ENCODE results near the gene PRKCZ.

PRKCZ gene

GRCh38 chr1:2049718-2050431 is at the start of gene PRKCZ:
PRKCZ (plus strand) TSS chr1:2050411; CDS start chr1:2050631, 220 bp downstream.
- no peak for DNase-seq

DNA sequence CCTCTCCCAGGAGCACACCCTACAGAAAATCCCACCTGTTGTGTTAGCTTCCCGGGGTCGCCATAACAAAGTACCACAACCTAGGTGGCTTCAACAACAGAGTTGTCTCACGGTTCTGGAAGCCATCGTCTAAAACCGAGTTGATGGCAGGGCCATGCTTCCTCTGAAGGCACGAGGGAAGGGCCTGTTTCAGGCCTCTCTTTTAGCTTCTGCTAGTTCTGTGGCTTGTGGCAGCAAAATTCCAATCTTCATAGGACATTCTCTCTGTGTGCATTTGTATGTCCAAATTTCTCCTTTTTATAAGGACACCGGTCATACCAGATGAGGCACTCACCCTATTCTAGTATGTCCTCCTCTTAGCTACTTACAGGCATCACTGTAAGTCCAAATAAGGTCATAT is 49.8 kb upstream of the PRKCZ start:
- DNase-seq, result no peak

- DNase-seq, result no peak
Measured at GRCh38 chr1:2000850-2001249, 49.4 kb upstream of the PRKCZ start.

- no peak for DNase-seq
Measured at GRCh38 chr1:2001773-2002411, 48.3 kb upstream of the PRKCZ start.

DNA sequence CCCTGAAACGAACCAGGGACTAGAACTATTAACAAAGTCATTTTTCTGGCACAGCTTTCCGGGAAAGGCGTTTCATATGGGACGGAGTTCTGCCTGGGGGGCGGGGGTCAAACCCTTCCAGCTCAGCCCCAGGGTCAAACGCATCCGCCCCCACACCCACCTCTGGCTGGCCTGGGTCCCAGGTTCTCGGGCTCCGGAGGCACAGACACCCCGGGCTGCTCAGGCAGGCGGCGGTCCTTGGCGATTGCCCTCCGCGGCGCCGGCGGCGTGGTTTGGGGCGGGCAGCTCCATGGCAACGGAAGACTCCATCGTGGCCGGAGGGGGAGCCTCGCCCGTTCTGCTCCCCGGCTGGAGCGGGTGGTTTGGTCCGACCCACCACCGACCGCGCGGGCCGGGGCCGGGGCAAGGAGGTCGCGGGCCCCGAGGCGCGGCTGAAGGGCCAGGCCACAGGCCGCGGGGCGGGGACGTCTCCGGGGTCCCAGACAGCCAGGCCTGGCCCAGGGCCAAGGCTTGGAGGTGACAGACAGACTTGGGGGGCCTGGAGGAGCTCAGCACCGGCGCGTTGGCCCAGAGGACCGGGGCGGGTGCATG is 46.6 kb upstream of the PRKCZ start, which contains the start of gene CFAP74:
Gene CFAP74 (minus strand): TSS at position 246 of the 591 bp plus-strand sequence. CDS start 12,830 bp downstream, outside the sequence.
- DNase-seq, result no peak

GRCh38 chr1:2004856-2005255 is 45.4 kb upstream of the PRKCZ start:
- DNase-seq, result no peak

- DNase-seq, result no peak
Measured at GRCh38 chr1:2009101-2010053, 40.8 kb upstream of the PRKCZ start.

DNA sequence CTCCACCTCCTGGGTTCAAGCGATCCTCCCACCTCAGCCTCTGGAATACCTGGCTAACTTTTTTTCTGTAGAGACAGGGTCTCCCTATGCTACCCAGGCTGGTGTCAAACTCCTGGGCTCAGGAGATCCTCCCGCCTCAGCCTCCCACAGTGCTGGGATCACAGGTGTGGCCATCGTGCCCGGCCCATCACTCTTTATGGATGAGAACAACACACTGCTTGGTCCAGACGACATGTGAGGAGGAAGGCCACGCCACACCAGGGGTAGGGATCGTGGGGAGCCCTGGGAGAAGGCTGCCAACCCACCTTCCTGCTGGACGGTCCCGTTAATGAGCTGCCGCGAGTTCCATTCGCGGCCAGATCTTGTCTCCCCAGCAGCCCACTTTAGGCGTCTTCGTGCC is 36.0 kb upstream of the PRKCZ start:
- DNase-seq, result no peak

GRCh38 chr1:2014741-2015735 is 35.2 kb upstream of the PRKCZ start:
- DNase-seq, result no peak

DNA sequence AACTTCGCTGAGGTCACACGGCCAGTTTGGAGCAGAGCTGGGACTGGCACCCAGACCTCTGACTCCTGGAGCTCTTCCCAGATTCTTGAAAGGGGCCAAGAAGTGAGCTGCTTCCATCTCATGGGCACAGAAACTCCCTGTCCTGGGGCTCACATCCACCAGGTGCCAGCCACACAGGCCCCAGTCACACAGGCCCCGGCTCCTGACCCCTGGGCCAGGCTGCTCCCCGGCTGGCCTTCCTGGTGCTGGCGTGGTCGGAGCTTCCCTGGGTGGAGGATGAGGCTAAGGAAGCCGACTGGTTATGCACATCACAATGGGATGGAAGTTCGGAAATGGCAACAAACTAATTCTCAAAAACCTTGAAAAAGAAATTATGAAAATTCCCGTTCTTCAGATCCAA is 34.1 kb upstream of the PRKCZ start:
- DNase-seq, result no peak

- no peak for DNase-seq
Measured at GRCh38 chr1:2018217-2019171, 31.7 kb upstream of the PRKCZ start.

- no peak for DNase-seq
Measured at GRCh38 chr1:2019172-2019543, 31.1 kb upstream of the PRKCZ start, which contains the start of gene GABRD. GABRD (plus strand) TSS chr1:2019345; CDS start chr1:2019424, 79 bp downstream.

GRCh38 chr1:2019571-2020309 is 30.5 kb upstream of the PRKCZ start:
- DNase-seq, result no peak

DNA sequence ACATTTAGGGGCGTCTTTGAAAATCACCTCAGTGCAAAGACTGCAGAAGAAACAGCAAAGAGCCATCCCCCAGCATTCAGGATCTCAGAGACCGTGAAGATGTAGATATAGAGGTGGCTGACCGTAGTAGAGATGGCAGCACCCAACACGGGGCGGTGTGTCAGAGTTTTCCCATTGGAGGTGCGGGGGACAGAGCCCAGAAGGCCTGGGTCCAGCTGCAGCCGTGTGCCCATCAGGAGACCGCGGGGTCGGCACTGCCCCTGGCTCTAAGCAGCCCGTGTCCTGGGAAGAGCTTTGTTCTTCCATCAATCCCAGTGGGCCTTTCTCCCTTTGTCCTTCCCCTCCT is 29.9 kb upstream of the PRKCZ start:
- DNase-seq, result no peak

- DNase-seq, result no peak
Measured at GRCh38 chr1:2021550-2021949, 28.7 kb upstream of the PRKCZ start.

- DNase-seq, result no peak
Measured at GRCh38 chr1:2022063-2022770, 28.0 kb upstream of the PRKCZ start.

GRCh38 chr1:2023187-2023586 is 27.0 kb upstream of the PRKCZ start:
- no peak for DNase-seq

DNA sequence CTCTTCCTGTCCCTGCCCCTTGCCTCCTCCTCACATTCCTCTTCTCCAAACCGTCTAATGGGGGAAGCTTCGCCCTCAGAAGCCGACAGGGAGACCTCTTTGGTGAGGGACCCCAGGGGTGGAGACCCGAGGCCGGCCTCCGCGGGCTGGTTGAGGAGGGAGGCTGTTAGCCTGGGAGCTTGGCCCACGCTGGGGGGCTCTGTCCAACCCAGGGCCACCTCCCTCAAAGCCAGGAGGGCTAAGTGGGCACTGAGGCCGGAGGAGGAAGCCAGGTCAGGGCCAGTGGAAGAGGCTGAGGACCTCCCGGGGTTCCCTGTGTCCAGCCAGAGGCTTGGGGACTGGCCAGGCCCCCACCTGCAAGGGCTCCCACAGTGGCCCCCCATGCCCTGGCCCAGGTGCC is 25.8 kb upstream of the PRKCZ start:
- DNase-seq, result no peak

DNA sequence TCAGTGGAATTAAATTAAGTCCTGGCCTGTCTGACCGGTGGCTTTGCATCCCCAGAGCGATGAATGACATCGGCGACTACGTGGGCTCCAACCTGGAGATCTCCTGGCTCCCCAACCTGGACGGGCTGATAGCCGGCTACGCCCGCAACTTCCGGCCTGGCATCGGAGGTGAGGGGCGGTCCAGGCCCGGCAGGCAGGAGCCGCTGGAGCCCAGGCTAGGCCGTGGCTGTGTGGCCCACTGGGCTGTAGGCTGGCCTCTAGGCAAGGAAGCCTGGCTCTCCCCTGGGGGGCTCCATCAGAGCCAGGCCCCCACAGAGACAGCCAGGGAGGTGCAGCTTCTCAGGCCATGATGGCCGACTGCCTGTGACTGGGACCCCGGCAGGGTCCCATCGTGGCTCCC is 25.3 kb upstream of the PRKCZ start:
- DNase-seq, result no peak
